ENCODE measurements around the gene ANKRD62.

DNA sequence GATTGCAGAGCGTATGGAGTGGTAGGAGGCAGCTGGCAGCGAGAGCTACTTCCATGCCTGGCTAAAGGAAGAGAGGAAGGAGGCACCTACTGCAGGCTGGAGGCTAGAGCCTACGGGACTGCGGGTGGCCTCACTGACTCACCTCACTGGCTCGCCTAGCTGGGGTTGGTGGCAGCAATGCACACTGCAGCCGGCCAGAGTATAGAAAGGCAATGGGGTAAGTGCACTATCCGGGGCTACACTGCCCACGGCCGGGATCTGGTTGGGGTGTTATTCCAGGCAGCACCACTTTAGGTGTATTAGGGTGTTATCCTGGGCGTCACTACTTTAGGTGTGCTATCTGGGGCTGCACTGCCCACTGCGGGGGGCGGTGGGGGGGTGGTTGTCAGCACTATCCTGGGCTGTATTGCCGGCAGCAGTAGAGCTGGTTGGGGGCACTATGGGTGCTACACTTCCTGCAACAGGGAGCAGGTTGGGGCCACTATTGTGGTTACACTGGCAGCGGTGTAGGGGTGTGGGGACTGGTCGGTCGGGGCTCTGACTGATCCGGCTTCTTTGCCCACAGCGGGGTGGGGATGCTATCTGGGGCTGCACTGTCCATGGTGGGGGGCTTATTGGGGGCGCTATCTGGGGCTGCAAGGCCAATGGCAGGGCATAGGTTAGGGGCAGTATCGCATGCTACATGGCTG, 33.3 kb upstream of the ANKRD62 start:
- no peak for TF ChIP-seq POLR2A (IDR thresholded peaks at IDR 0.05)
- TF ChIP-seq, protein P1, sequence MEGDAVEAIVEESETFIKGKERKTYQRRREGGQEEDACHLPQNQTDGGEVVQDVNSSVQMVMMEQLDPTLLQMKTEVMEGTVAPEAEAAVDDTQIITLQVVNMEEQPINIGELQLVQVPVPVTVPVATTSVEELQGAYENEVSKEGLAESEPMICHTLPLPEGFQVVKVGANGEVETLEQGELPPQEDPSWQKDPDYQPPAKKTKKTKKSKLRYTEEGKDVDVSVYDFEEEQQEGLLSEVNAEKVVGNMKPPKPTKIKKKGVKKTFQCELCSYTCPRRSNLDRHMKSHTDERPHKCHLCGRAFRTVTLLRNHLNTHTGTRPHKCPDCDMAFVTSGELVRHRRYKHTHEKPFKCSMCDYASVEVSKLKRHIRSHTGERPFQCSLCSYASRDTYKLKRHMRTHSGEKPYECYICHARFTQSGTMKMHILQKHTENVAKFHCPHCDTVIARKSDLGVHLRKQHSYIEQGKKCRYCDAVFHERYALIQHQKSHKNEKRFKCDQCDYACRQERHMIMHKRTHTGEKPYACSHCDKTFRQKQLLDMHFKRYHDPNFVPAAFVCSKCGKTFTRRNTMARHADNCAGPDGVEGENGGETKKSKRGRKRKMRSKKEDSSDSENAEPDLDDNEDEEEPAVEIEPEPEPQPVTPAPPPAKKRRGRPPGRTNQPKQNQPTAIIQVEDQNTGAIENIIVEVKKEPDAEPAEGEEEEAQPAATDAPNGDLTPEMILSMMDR (IDR thresholded peaks at IDR 0.05) = no peak

Measured in right lobe of liver (tissue), 4 donors.